ENCODE data around the gene LTB. TPM values are rescaled to one million over a fixed set of nuclear protein-coding genes. Genes with fewer than 3 reads are reported as not detected.

Gene LTB
- total RNA-seq, 2 donors from 2014 or later, result 3.4 to 5.7 TPM

GRCh38 chr6:31567531-31568370 is 14.5 kb downstream of the LTB start:
- no peak for TF ChIP-seq CTCF (IDR thresholded peaks at IDR 0.05)
- no peak overlapping the region for H3K4me3 ChIP-seq
- H3K4me1 ChIP-seq, result no peaks in the 10 kb centered on the region
- no peaks in the 10 kb centered on the region for H3K36me3 ChIP-seq
- DNase-seq, result no peak
- H3K27ac ChIP-seq, result no peak overlapping the region
- H3K9ac ChIP-seq (ENCODE audit: low read depth in 2 of 2, low read length in 2 of 2), result no peak overlapping the region
- no peaks in the 10 kb centered on the region for H3K27me3 ChIP-seq
- H3K9me3 ChIP-seq, result no peaks in the 10 kb centered on the region
- intact Hi-C loops (cut with DNase I), result no loop called here

- H3K36me3 ChIP-seq, result no peaks in the 10 kb centered on the region
- TF ChIP-seq CTCF (IDR thresholded peaks at IDR 0.05), result no peak
- intact Hi-C loops (cut with DNase I), result no loop called here
- H3K9ac ChIP-seq (ENCODE audit: low read depth in 2 of 2, low read length in 2 of 2), result peak overlapping the region in 1 of 2 donors; percentile 12
- H3K27ac ChIP-seq, result peak overlapping the region; percentile 36
- no peaks in the 10 kb centered on the region for H3K9me3 ChIP-seq
- no peaks in the 10 kb centered on the region for H3K4me1 ChIP-seq
- DNase-seq, result no peak
- no peaks in the 10 kb centered on the region for H3K27me3 ChIP-seq
- H3K4me3 ChIP-seq, result no peak overlapping the region
Observed at GRCh38 chr6:31560697-31561058, 21.5 kb downstream of the LTB start.

GRCh38 chr6:31559958-31560696 is 22.1 kb downstream of the LTB start:
- peak overlapping the region in 1 of 2 donors; percentile 12 for H3K9ac ChIP-seq (ENCODE audit: low read depth in 2 of 2, low read length in 2 of 2)
- H3K27ac ChIP-seq, result peak overlapping the region; percentile 36
- H3K4me3 ChIP-seq, result no peak overlapping the region
- intact Hi-C loops (cut with DNase I), result no loop called here
- no peaks in the 10 kb centered on the region for H3K27me3 ChIP-seq
- TF ChIP-seq CTCF (IDR thresholded peaks at IDR 0.05), result no peak
- H3K4me1 ChIP-seq, result no peaks in the 10 kb centered on the region
- H3K9me3 ChIP-seq, result no peaks in the 10 kb centered on the region
- DNase-seq, result no peak
- no peaks in the 10 kb centered on the region for H3K36me3 ChIP-seq

- H3K4me3 ChIP-seq, result no peak overlapping the region
Observed at GRCh38 chr6:31559606-31559957, 22.6 kb downstream of the LTB start.

More at GRCh38 chr6:31559606-31559957, 22.6 kb downstream of the LTB start:
- Histone ChIP-seq H3K9ac (ENCODE audit: low read depth in 2 of 2, low read length in 2 of 2) (peak overlapping the region in 1 of 2 donors; percentile 44), H3K27me3 (no peaks in the 10 kb centered on the region), H3K27ac (peak overlapping the region; percentile 36), H3K4me1 (no peaks in the 10 kb centered on the region), H3K36me3 (no peaks in the 10 kb centered on the region), H3K9me3 (no peaks in the 10 kb centered on the region)
- intact Hi-C loops (cut with DNase I), result no loop called here
- DNase-seq, result no peak
- TF ChIP-seq CTCF (IDR thresholded peaks at IDR 0.05), result no peak
